Suprapubic skin (tissue), 4 donors: ENCODE results near the gene PHACTR1. TPM values are rescaled to one million over a fixed set of nuclear protein-coding genes. Genes with fewer than 3 reads are reported as not detected.

Source experiments
- DNase-seq, 2 donors: peaks; one replicate each; pipeline ENCODE4 v3.0.0-alpha.2; 2019; ENCODE audit warnings: low spot score in 2 of 2
- H3K27ac ChIP-seq: fragments of 200-600 bp; sonication (generic); one replicate; pipeline ENCODE4 v1.5.1; 2019
- H3K27me3 ChIP-seq: fragments of 200-600 bp; sonication (generic); one replicate; pipeline ENCODE4 v1.5.1; 2019
- H3K36me3 ChIP-seq: fragments of 200-600 bp; sonication (generic); one replicate; pipeline ENCODE4 v1.5.1; 2019
- H3K4me1 ChIP-seq: fragments of 200-600 bp; sonication (generic); one replicate; pipeline ENCODE4 v1.5.1; 2019
- H3K4me3 ChIP-seq: fragments of 200-600 bp; sonication (generic); one replicate; pipeline ENCODE4 v1.5.1; 2019; ENCODE audit warnings: mild to moderate bottlenecking
- H3K9me3 ChIP-seq: fragments of 200-600 bp; sonication (generic); one replicate; pipeline ENCODE4 v1.5.1; 2019
- EP300 ChIP-seq: sonication (generic); formaldehyde crosslinking; IDR thresholded peaks from one replicate; pipeline ENCODE4 v1.6.1; 2017; ENCODE audit warnings: antibody characterized with exemption
- POLR2A ChIP-seq, 2 donors: fragments of 450-650 bp; IDR thresholded peaks; one replicate each; pipeline ENCODE4 v1.6.1; 2017; ENCODE audit warnings: antibody characterized with exemption in 2 of 2, mild to moderate bottlenecking in 2 of 2, moderate library complexity in 2 of 2
- POLR2AphosphoS5 ChIP-seq, 3 donors: sonication (generic); formaldehyde crosslinking; IDR thresholded peaks; one replicate each; pipeline ENCODE4 v1.6.1; 2017; ENCODE audit warnings: antibody characterized with exemption in 3 of 3
- WGBS: methylation state at CpG from one replicate; pipeline ENCODE4 v1.1.5; 2018; 5-methylcytosine and 5-hydroxymethylcytosine counted together
- total RNA-seq, 4 donors: library from RNA; depleted of rRNA; stranded (reverse); fragments of >200 nt; gene quantifications; one replicate each; pipeline ENCODE4 v1.1.0, GENCODE V29; 2016
- TF ChIP-seq, protein P1 (sequence below), 2 donors: fragments of 200-600 bp in 1 of 2; fragments of 450-650 bp in 1 of 2; sonication (generic) in 1 of 2; IDR thresholded peaks; one replicate each; pipeline ENCODE4 v1.5.1; 2016 to 2019; ENCODE audit warnings: antibody characterized with exemption in 2 of 2, mild to moderate bottlenecking in 1 of 2, moderate library complexity in 1 of 2

The PHACTR1 gene
- total RNA-seq, 4 donors from 2014 or later: 4.0 to 8.2 (median 6.4) TPM

DNA sequence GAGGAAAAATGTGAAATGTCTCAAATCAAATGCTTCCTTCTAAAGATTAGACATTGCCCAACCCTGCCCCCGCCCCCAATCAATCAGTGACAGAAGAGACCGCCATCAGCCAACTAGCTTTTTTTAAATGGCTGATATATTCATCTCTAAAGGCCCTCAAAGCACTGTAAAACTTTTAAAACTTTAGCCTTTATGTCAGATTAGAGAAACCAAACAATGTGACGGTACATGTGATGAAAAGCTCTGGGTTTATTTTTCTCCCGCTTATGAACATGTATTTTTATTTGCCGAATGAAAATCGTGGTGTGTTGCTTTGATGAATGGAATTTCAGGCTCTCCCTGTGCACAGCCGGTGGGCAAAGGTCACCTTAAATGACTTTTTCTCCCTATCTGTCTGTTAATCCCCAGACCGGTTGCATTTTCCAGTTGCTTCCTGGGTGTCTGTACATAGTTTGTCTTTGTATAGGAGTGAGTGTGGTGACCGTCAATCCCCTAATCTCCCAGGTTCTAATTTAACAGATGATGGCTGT is 573.3 kb downstream of the PHACTR1 start:
- no peak overlapping the region for H3K27ac ChIP-seq
- H3K4me1 ChIP-seq: no peaks in the 10 kb centered on the region
- peaks cover 38% of the 10 kb centered on the region for H3K36me3 ChIP-seq
- H3K4me3 ChIP-seq: no peak overlapping the region
- no peaks in the 10 kb centered on the region for H3K27me3 ChIP-seq
- WGBS: 80% methylated on average over 9 of the region's 9 CpGs
- peak; percentile 12 to 34 for DNase-seq
- H3K9me3 ChIP-seq: peaks cover 4% of the 10 kb centered on the region
- no peak for TF ChIP-seq POLR2AphosphoS5 (IDR thresholded peaks at IDR 0.05)
- TF ChIP-seq, protein P1, sequence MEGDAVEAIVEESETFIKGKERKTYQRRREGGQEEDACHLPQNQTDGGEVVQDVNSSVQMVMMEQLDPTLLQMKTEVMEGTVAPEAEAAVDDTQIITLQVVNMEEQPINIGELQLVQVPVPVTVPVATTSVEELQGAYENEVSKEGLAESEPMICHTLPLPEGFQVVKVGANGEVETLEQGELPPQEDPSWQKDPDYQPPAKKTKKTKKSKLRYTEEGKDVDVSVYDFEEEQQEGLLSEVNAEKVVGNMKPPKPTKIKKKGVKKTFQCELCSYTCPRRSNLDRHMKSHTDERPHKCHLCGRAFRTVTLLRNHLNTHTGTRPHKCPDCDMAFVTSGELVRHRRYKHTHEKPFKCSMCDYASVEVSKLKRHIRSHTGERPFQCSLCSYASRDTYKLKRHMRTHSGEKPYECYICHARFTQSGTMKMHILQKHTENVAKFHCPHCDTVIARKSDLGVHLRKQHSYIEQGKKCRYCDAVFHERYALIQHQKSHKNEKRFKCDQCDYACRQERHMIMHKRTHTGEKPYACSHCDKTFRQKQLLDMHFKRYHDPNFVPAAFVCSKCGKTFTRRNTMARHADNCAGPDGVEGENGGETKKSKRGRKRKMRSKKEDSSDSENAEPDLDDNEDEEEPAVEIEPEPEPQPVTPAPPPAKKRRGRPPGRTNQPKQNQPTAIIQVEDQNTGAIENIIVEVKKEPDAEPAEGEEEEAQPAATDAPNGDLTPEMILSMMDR (IDR thresholded peaks at IDR 0.05): no peak
- TF ChIP-seq EP300: no peak
- TF ChIP-seq POLR2A (IDR thresholded peaks at IDR 0.05): no peak

GRCh38 chr6:13290335-13290734 is 573.8 kb downstream of the PHACTR1 start:
- Histone ChIP-seq H3K4me1 (no peaks in the 10 kb centered on the region), H3K27ac (no peak overlapping the region), H3K36me3 (peaks cover 37% of the 10 kb centered on the region), H3K27me3 (no peaks in the 10 kb centered on the region), H3K4me3 (no peak overlapping the region), H3K9me3 (peaks cover 4% of the 10 kb centered on the region)
- DNase-seq: peak in 1 of 2 donors; percentile 37
- WGBS: 100% methylated on average over 2 of the region's 2 CpGs
- TF ChIP-seq, protein P1 (IDR thresholded peaks at IDR 0.05): no peak
- TF ChIP-seq POLR2AphosphoS5 (IDR thresholded peaks at IDR 0.05): no peak
- no peak for TF ChIP-seq EP300

- 74% methylated on average over 9 of the region's 9 CpGs for WGBS
- Histone ChIP-seq H3K4me3 (no peak overlapping the region), H3K36me3 (peaks cover 34% of the 10 kb centered on the region), H3K27ac (no peak overlapping the region), H3K9me3 (no peaks in the 10 kb centered on the region), H3K27me3 (no peaks in the 10 kb centered on the region), H3K4me1 (no peaks in the 10 kb centered on the region)
- TF ChIP-seq, protein P1 (IDR thresholded peaks at IDR 0.05): no peak
- no peak for TF ChIP-seq POLR2A (IDR thresholded peaks at IDR 0.05)
- TF ChIP-seq EP300: no peak
- no peak for TF ChIP-seq POLR2AphosphoS5 (IDR thresholded peaks at IDR 0.05)
- peak in 1 of 2 donors; percentile 44 for DNase-seq
These were observed 576.2 kb downstream of the PHACTR1 start for GRCh38 chr6:13292774-13293173.

GRCh38 chr6:13294499-13295069 is 578.0 kb downstream of the PHACTR1 start:
- no peak overlapping the region for H3K4me3 ChIP-seq
- WGBS: 69% methylated on average over 13 of the region's 13 CpGs
- TF ChIP-seq EP300: no peak
- TF ChIP-seq, protein P1 (IDR thresholded peaks at IDR 0.05): no peak
- no peaks in the 10 kb centered on the region for H3K9me3 ChIP-seq
- H3K27ac ChIP-seq: no peak overlapping the region
- H3K27me3 ChIP-seq: no peaks in the 10 kb centered on the region
- DNase-seq: peak in 1 of 2 donors; percentile 41
- H3K36me3 ChIP-seq: peaks cover 43% of the 10 kb centered on the region
- H3K4me1 ChIP-seq: no peaks in the 10 kb centered on the region

- H3K4me1 ChIP-seq: no peaks in the 10 kb centered on the region
- peaks cover 52% of the 10 kb centered on the region for H3K36me3 ChIP-seq
- H3K27me3 ChIP-seq: no peaks in the 10 kb centered on the region
- no peak overlapping the region for H3K4me3 ChIP-seq
- TF ChIP-seq, protein P1 (IDR thresholded peaks at IDR 0.05): no peak
- TF ChIP-seq POLR2A (IDR thresholded peaks at IDR 0.05): no peak
- TF ChIP-seq POLR2AphosphoS5 (IDR thresholded peaks at IDR 0.05): no peak
- TF ChIP-seq EP300: no peak
- no peaks in the 10 kb centered on the region for H3K9me3 ChIP-seq
- no peak overlapping the region for H3K27ac ChIP-seq
- 97% methylated on average over 6 of the region's 11 CpGs for WGBS
- peak in 1 of 2 donors; percentile 77 for DNase-seq
These were observed 579.0 kb downstream of the PHACTR1 start for GRCh38 chr6:13295576-13295975.
